Measurements from ENCODE around the gene CHD9NB.

Gene CHD9NB

GRCh38 chr16:53036066-53036465, 16.6 kb downstream of the CHD9NB start:
- H3K9ac ChIP-seq: no peak overlapping the region
- no peak overlapping the region for H3K4me3 ChIP-seq (IDR thresholded peaks at IDR 0.05; ENCODE audit: insufficient read depth, low read depth, low read length)
- no peaks in the 10 kb centered on the region for H3K27me3 ChIP-seq (ENCODE audit: insufficient read depth, low read depth)
- no peak for TF ChIP-seq CTCF (conservative IDR thresholded peaks at IDR 0.05; ENCODE audit: low read depth, low read length)
- no peak overlapping the region for H3K4me2 ChIP-seq
- no peaks in the 10 kb centered on the region for H3K79me2 ChIP-seq (ENCODE audit: insufficient read depth, low read depth)
- H4K20me1 ChIP-seq (ENCODE audit: insufficient read depth): no peaks in the 10 kb centered on the region
- H2AFZ ChIP-seq (ENCODE audit: low read depth): no peak overlapping the region
- no peaks in the 10 kb centered on the region for H3K36me3 ChIP-seq (ENCODE audit: insufficient read depth)
- no peaks in the 10 kb centered on the region for H3K4me1 ChIP-seq (ENCODE audit: low read depth, poor library complexity, severe bottlenecking)
- H3K27ac ChIP-seq: no peak overlapping the region

GRCh38 chr16:53035176-53035942, 17.3 kb downstream of the CHD9NB start:
- Histone ChIP-seq H2AFZ (ENCODE audit: low read depth) (no peak overlapping the region), H3K27me3 (ENCODE audit: insufficient read depth, low read depth) (no peaks in the 10 kb centered on the region), H3K79me2 (ENCODE audit: insufficient read depth, low read depth) (no peaks in the 10 kb centered on the region), H3K9ac (no peak overlapping the region), H3K4me3 (IDR thresholded peaks at IDR 0.05; ENCODE audit: insufficient read depth, low read depth, low read length) (no peak overlapping the region), H3K4me1 (ENCODE audit: low read depth, poor library complexity, severe bottlenecking) (no peaks in the 10 kb centered on the region), H3K27ac (no peak overlapping the region), H3K4me2 (no peak overlapping the region), H3K36me3 (ENCODE audit: insufficient read depth) (no peaks in the 10 kb centered on the region), H4K20me1 (ENCODE audit: insufficient read depth) (no peaks in the 10 kb centered on the region)
- no peak for TF ChIP-seq CTCF (conservative IDR thresholded peaks at IDR 0.05; ENCODE audit: low read depth, low read length)

GRCh38 chr16:53034306-53034705, 18.4 kb downstream of the CHD9NB start:
- no peaks in the 10 kb centered on the region for H3K36me3 ChIP-seq (ENCODE audit: insufficient read depth)
- H3K4me3 ChIP-seq (IDR thresholded peaks at IDR 0.05; ENCODE audit: insufficient read depth, low read depth, low read length): no peak overlapping the region
- no peak overlapping the region for H2AFZ ChIP-seq (ENCODE audit: low read depth)
- no peaks in the 10 kb centered on the region for H3K27me3 ChIP-seq (ENCODE audit: insufficient read depth, low read depth)
- H3K79me2 ChIP-seq (ENCODE audit: insufficient read depth, low read depth): no peaks in the 10 kb centered on the region
- no peaks in the 10 kb centered on the region for H4K20me1 ChIP-seq (ENCODE audit: insufficient read depth)
- H3K4me1 ChIP-seq (ENCODE audit: low read depth, poor library complexity, severe bottlenecking): no peaks in the 10 kb centered on the region
- no peak for TF ChIP-seq CTCF (conservative IDR thresholded peaks at IDR 0.05; ENCODE audit: low read depth, low read length)
- no peak overlapping the region for H3K4me2 ChIP-seq
- no peak overlapping the region for H3K27ac ChIP-seq
- H3K9ac ChIP-seq: no peak overlapping the region

- H3K27ac ChIP-seq: no peak overlapping the region
- no peak overlapping the region for H3K4me3 ChIP-seq (IDR thresholded peaks at IDR 0.05; ENCODE audit: insufficient read depth, low read depth, low read length)
Observed at GRCh38 chr16:53031323-53031942, 21.3 kb downstream of the CHD9NB start.

More at GRCh38 chr16:53031323-53031942, 21.3 kb downstream of the CHD9NB start:
- no peaks in the 10 kb centered on the region for H4K20me1 ChIP-seq (ENCODE audit: insufficient read depth)
- H3K4me1 ChIP-seq (ENCODE audit: low read depth, poor library complexity, severe bottlenecking): no peaks in the 10 kb centered on the region
- no peak overlapping the region for H3K9ac ChIP-seq
- H3K4me2 ChIP-seq: no peak overlapping the region
- H3K36me3 ChIP-seq (ENCODE audit: insufficient read depth): no peaks in the 10 kb centered on the region
- no peak overlapping the region for H2AFZ ChIP-seq (ENCODE audit: low read depth)
- H3K27me3 ChIP-seq (ENCODE audit: insufficient read depth, low read depth): no peaks in the 10 kb centered on the region
- no peaks in the 10 kb centered on the region for H3K79me2 ChIP-seq (ENCODE audit: insufficient read depth, low read depth)
- TF ChIP-seq CTCF (conservative IDR thresholded peaks at IDR 0.05; ENCODE audit: low read depth, low read length): no peak

Measured in KMS-11 (cell line).